A549 (cell line): ENCODE data around the gene PREX1. TPM values are rescaled to one million over a fixed set of nuclear protein-coding genes. Genes with fewer than 3 reads are reported as not detected.

Experiments
- ATAC-seq, 2 experiments: fragments of 200-7000 bp in 1 of 2; fragments of >200 bp in 1 of 2; cut with Nextera tagmentation in 1 of 2; cut with Tn5 transposase in 1 of 2; 3 replicates each; pipeline versions ENCODE4 v1.8.0 to v1.9.1; 2018 to 2020; ENCODE audit warnings: mild to moderate bottlenecking in 1 of 2, moderate library complexity in 1 of 2
- CTCF ChIA-PET: fragments of 300-600 bp; sonication (Branson Sonifier 250); formaldehyde crosslinking; extraction: SDS; loops from one replicate; lab custom pipeline; 2021; ENCODE audit warnings: antibody characterized with exemption, inconsistent platforms; lab: Yijun Ruan, JAX
- POLR2A ChIA-PET: fragments of 350-600 bp; formaldehyde crosslinking; extraction: SDS; loops from one replicate; lab custom pipeline; 2021; ENCODE audit warnings: antibody characterized with exemption, inconsistent platforms; lab: Yijun Ruan, JAX
- DNase-seq, 2 experiments: peaks; one replicate each; pipeline versions ENCODE4 v3.0.0 to v3.0.0-alpha.2; 2011 to 2016; ENCODE audit warnings: low read depth in 1 of 2, low spot score in 1 of 2
- FAIRE-seq: peaks from 2 replicates; lab custom pipeline; 2011; peaks lifted over from hg19 to GRCh38; lab: Jason Lieb, UNC
- H3K27ac ChIP-seq, 2 experiments: fragments of >200 bp; sonication (Bioruptor Twin); formaldehyde crosslinking; 3 replicates each; pipeline ENCODE4 v1.5.1; 2016 to 2017
- H3K4me1 ChIP-seq: fragments of >200 bp; sonication (Bioruptor Twin); formaldehyde crosslinking; 3 replicates; pipeline ENCODE4 v1.6.1; 2016
- H3K4me2 ChIP-seq: fragments of >200 bp; sonication (Bioruptor Twin); formaldehyde crosslinking; 3 replicates; pipeline ENCODE4 v1.6.1; 2016
- H3K4me3 ChIP-seq: fragments of >200 bp; sonication (Bioruptor Twin); formaldehyde crosslinking; 3 replicates; pipeline ENCODE4 v1.5.1; 2016
- H3K9me3 ChIP-seq: fragments of >200 bp; sonication (Bioruptor Twin); formaldehyde crosslinking; 3 replicates; pipeline ENCODE4 v1.6.1; 2016
- BHLHE40 ChIP-seq: IDR thresholded peaks from 2 replicates; pipeline ENCODE4 v1.6.1; 2012; ENCODE audit warnings: low read depth, low read length, inconsistent platforms
- CBX8 ChIP-seq: fragments of 200-600 bp; sonication (generic); IDR thresholded peaks from 2 replicates; pipeline ENCODE4 v1.6.1; 2016
- E2F6 ChIP-seq: IDR thresholded peaks from 2 replicates; pipeline ENCODE4 v1.6.1; 2012; ENCODE audit warnings: low read depth, borderline replicate concordance
- ELK1 ChIP-seq: fragments of 150-350 bp; IDR thresholded peaks from 2 replicates; pipeline ENCODE4 v1.6.1; 2014; ENCODE audit warnings: low read depth, mild to moderate bottlenecking, low read length
- GATA3 ChIP-seq: IDR thresholded peaks from 2 replicates; pipeline ENCODE4 v1.6.1; 2012; ENCODE audit warnings: borderline replicate concordance
- HDAC2 ChIP-seq: fragments of 200-600 bp; sonication (generic); IDR thresholded peaks from 2 replicates; pipeline ENCODE4 v1.6.1; 2016
- HEYL ChIP-seq: fragments of 250-450 bp; sonication (Bioruptor Pico); IDR thresholded peaks from 2 replicates; pipeline ENCODE4 v1.8.0; 2021; ENCODE audit warnings: mild to moderate bottlenecking, moderate library complexity
- JUN ChIP-seq, 2 experiments: fragments of >200 bp; sonication (Bioruptor Twin); formaldehyde crosslinking; IDR thresholded peaks; 2 replicates in 1 of 2; 3 replicates in 1 of 2; pipeline ENCODE4 v1.6.1; 2016 to 2017
- JUNB ChIP-seq: fragments of >200 bp; sonication (Bioruptor Twin); formaldehyde crosslinking; IDR thresholded peaks from 2 replicates; pipeline ENCODE4 v1.6.1; 2016
- KDM5A ChIP-seq: fragments of 200-600 bp; sonication (generic); IDR thresholded peaks from 2 replicates; pipeline ENCODE4 v1.6.1; 2016; ENCODE audit warnings: antibody characterized with exemption, mild to moderate bottlenecking
- MAZ ChIP-seq: fragments of 150-350 bp; IDR thresholded peaks from 2 replicates; pipeline ENCODE4 v1.6.1; 2014; ENCODE audit warnings: antibody characterized with exemption, low read depth, low read length, borderline replicate concordance
- NFE2L2 ChIP-seq: fragments of 150-350 bp; conservative IDR thresholded peaks from 2 replicates; pipeline ENCODE4 v1.6.1; 2014; ENCODE audit warnings: low read length
- NPAS2 ChIP-seq: fragments of 250-450 bp; sonication (Bioruptor Pico); IDR thresholded peaks from 2 replicates; pipeline ENCODE4 v1.8.0; 2022; ENCODE audit warnings: mild to moderate bottlenecking, moderate library complexity, borderline replicate concordance
- RARB ChIP-seq: fragments of 250-450 bp; sonication (Bioruptor Pico); IDR thresholded peaks from 2 replicates; pipeline ENCODE4 v1.8.0; 2021; ENCODE audit warnings: mild to moderate bottlenecking, moderate library complexity
- RCOR1 ChIP-seq: fragments of 150-350 bp; IDR thresholded peaks from 2 replicates; pipeline ENCODE4 v1.6.1; 2014; ENCODE audit warnings: antibody characterized with exemption, low read length, low read depth
- RNF2 ChIP-seq: fragments of 200-600 bp; sonication (generic); IDR thresholded peaks from 2 replicates; pipeline ENCODE4 v1.6.1; 2016; ENCODE audit warnings: low read depth, mild to moderate bottlenecking, antibody characterized with exemption, moderate library complexity, borderline replicate concordance
- SMC3 ChIP-seq: fragments of >200 bp; sonication (Bioruptor Twin); formaldehyde crosslinking; IDR thresholded peaks from 3 replicates; pipeline ENCODE4 v1.6.1; 2018; ENCODE audit warnings: inconsistent platforms
- SREBF2 ChIP-seq: fragments of 450-650 bp; IDR thresholded peaks from 2 replicates; pipeline ENCODE4 v1.6.1; 2014; ENCODE audit warnings: mild to moderate bottlenecking, moderate library complexity
- TFCP2L1 ChIP-seq: fragments of 250-450 bp; sonication (Bioruptor Pico); IDR thresholded peaks from 2 replicates; pipeline ENCODE4 v1.5.0; 2021; ENCODE audit warnings: mild to moderate bottlenecking
- TP53 ChIP-seq: fragments of 250-450 bp; sonication (Bioruptor Pico); IDR thresholded peaks from 2 replicates; pipeline ENCODE4 v1.5.0; 2021; ENCODE audit warnings: mild to moderate bottlenecking, moderate library complexity
- USF2 ChIP-seq: fragments of 450-650 bp; IDR thresholded peaks from 2 replicates; pipeline ENCODE4 v1.6.1; 2014; ENCODE audit warnings: antibody characterized with exemption
- WGBS: methylation state at CpG from one replicate; pipeline ENCODE4 v1.1.6; 2017; ENCODE audit errors: missing lambda C conversion rate; 5-methylcytosine and 5-hydroxymethylcytosine counted together
- polyA plus RNA-seq, 4 experiments: library from polyadenylated mRNA; depleted of rRNA in 3 of 4; stranded (reverse); fragments of >200 nt; fragmentation: RNase III in 1 of 4; extraction: RNeasy Plus Mini Kit Qiagen cat#74134 plus additional on column Dnase treatment in 1 of 4; gene quantifications; 2 replicates in 3 of 4; 3 replicates in 1 of 4; pipeline ENCODE4 v1.2.3, GENCODE V29; 2011 to 2017

PREX1 gene
- polyA plus RNA-seq, 2 of the 4 experiments (the other 2 are of a cell fraction): 3.6 to 4.2 TPM

- Histone ChIP-seq H3K27ac (no peak overlapping the region), H3K4me3 (no peak overlapping the region), H3K4me1 (no peaks in the 10 kb centered on the region), H3K4me2 (no peak overlapping the region)
- POLR2A ChIA-PET: no interaction called here
- ATAC-seq (no peak), FAIRE-seq (no peak)
- CTCF ChIA-PET: interaction anchor here (1.2 to 1.7 kb wide), 3 partner anchors 11 to 49 kb away, joined by 3 to 6 read pairs (median 5); no protein-coding TSS in a partner anchor
- TF ChIP-seq TP53 (CRISPR knock-in tag) (no peak), RCOR1 (no peak), ELK1 (no peak), KDM5A (no peak), USF2 (no peak), JUNB (no peak), SMC3 (no peak), RNF2 (no peak), NPAS2 (CRISPR knock-in tag) (no peak), NFE2L2 (no peak), JUN (IDR thresholded peaks at IDR 0.05) (no peak)
- TF ChIP-seq, all 56 proteins: peak for 0
- WGBS: 58% methylated on average over 2 of the region's 2 CpGs
- DNase-seq: no peak
- no peaks in the 10 kb centered on the region for H3K9me3 ChIP-seq
These were observed 121.6 kb downstream of the PREX1 start for GRCh38 chr20:48706116-48706656.

- H3K4me2 ChIP-seq: no peak overlapping the region
- CTCF ChIA-PET: interaction anchor here (1.4 to 1.7 kb wide), 3 partner anchors 10 to 48 kb away, joined by 3 to 6 read pairs (median 5); no protein-coding TSS in a partner anchor
- H3K4me1 ChIP-seq: no peaks in the 10 kb centered on the region
- no peak for TF ChIP-seq ELK1
- TF ChIP-seq NFE2L2: no peak
- no peak for TF ChIP-seq BHLHE40
- TF ChIP-seq HDAC2: no peak
- TF ChIP-seq NPAS2 (CRISPR knock-in tag): no peak
- no peak for TF ChIP-seq RARB
- no peak for TF ChIP-seq JUNB
- no peak for TF ChIP-seq GATA3
- no peak for TF ChIP-seq CBX8
- TF ChIP-seq TFCP2L1 (CRISPR knock-in tag): no peak
- FAIRE-seq: no peak
- WGBS: 67% methylated on average over 8 of the region's 8 CpGs
- POLR2A ChIA-PET: interaction anchor here (0.5 kb wide), 1 partner anchor 51 kb away, joined by 3 read pairs; no protein-coding TSS in a partner anchor
- H3K4me3 ChIP-seq: no peak overlapping the region
- ATAC-seq: no peak
- no peak overlapping the region for H3K27ac ChIP-seq
- H3K9me3 ChIP-seq: no peaks in the 10 kb centered on the region
- DNase-seq: no peak
These were observed 122.3 kb downstream of the PREX1 start for GRCh38 chr20:48705240-48706115.

- FAIRE-seq (no peak), ATAC-seq (no peak), DNase-seq (no peak)
- CTCF ChIA-PET: interaction anchor here (1.6 kb wide), 1 partner anchor 24 kb away, joined by 5 read pairs; no protein-coding TSS in a partner anchor
- TF ChIP-seq E2F6: no peak
- TF ChIP-seq MAZ: no peak
- TF ChIP-seq TFCP2L1 (CRISPR knock-in tag): no peak
- no peak for TF ChIP-seq SREBF2
- no peak for TF ChIP-seq BHLHE40
- no peak for TF ChIP-seq RARB
- no peak for TF ChIP-seq HEYL (CRISPR knock-in tag)
- Histone ChIP-seq H3K9me3 (no peaks in the 10 kb centered on the region), H3K4me2 (no peak overlapping the region), H3K27ac (no peak overlapping the region), H3K4me3 (no peak overlapping the region), H3K4me1 (no peaks in the 10 kb centered on the region)
- POLR2A ChIA-PET: interaction anchor here (0.5 kb wide), 1 partner anchor 51 kb away, joined by 3 read pairs; no protein-coding TSS in a partner anchor
- WGBS: 87% methylated on average over 10 of the region's 10 CpGs
These were observed 123.0 kb downstream of the PREX1 start for GRCh38 chr20:48704761-48705160.
